GM12878 (cell line): ENCODE results near the gene ADGRF4. TPM values are rescaled to one million over a fixed set of nuclear protein-coding genes. Genes with fewer than 3 reads are reported as not detected.

Experiments used
- ATAC-seq: fragments of 200-7000 bp; cut with Tn5 transposase; 3 replicates; pipeline ENCODE4 v1.9.1; 2020; ENCODE audit warnings: mild to moderate bottlenecking, moderate library complexity
- BruUV-seq: library from RNA; stranded (reverse); fragments of 400-500 nt; replicated peaks from 2 replicates; lab custom pipeline; 2021; lab: Mats Ljungman, UMichigan
- CTCF ChIA-PET: fragments of 300-600 bp; sonication (Branson Sonifier 250); formaldehyde crosslinking; extraction: SDS; loops from one replicate; lab custom pipeline; 2021; ENCODE audit warnings: inconsistent platforms; lab: Yijun Ruan, JAX
- POLR2A ChIA-PET: fragments of 350-600 bp; formaldehyde crosslinking; extraction: SDS; loops from one replicate; lab custom pipeline; 2021; ENCODE audit warnings: inconsistent platforms; lab: Charles Lee
- RAD21 ChIA-PET: fragments of 300-600 bp; sonication (Branson Sonifier 250); formaldehyde crosslinking; loops from one replicate; lab custom pipeline; 2023; ENCODE audit warnings: antibody characterized with exemption; ENCODE audit not compliant: unreplicated experiment; lab: Charles Lee
- SMC1A ChIA-PET: fragments of 300-600 bp; sonication (Branson Sonifier 250); formaldehyde crosslinking; loops from one replicate; lab custom pipeline; 2023; ENCODE audit not compliant: unreplicated experiment, uncharacterized antibody; lab: Charles Lee
- DNase-seq: peaks from one replicate; pipeline ENCODE4 v3.0.0-alpha.2; 2011; ENCODE audit warnings: low read depth, low spot score
- FAIRE-seq: peaks from 3 replicates; lab custom pipeline; 2011; peaks lifted over from hg19 to GRCh38; lab: Jason Lieb, UNC
- H2AFZ ChIP-seq: 2 replicates; pipeline ENCODE4 v1.6.0; 2011; ENCODE audit warnings: low read depth, low read length, control low read depth; ENCODE audit not compliant: control insufficient read depth
- H3K27ac ChIP-seq: 2 replicates; pipeline ENCODE4 v1.5.1; 2011; ENCODE audit warnings: control low read depth; ENCODE audit not compliant: control insufficient read depth, insufficient read depth
- H3K27me3 ChIP-seq, 2 experiments: replicated peaks in 1 of 2; 2 replicates each; pipeline versions ENCODE4 v1.6.0 to v1.6.1; 2011; ENCODE audit warnings: low read length in 1 of 2; ENCODE audit not compliant: control insufficient read depth in 2 of 2, insufficient read depth in 2 of 2
- H3K36me3 ChIP-seq, 2 experiments: 2 replicates each; pipeline ENCODE4 v1.5.1; 2011; ENCODE audit warnings: low read length in 1 of 2; ENCODE audit not compliant: control insufficient read depth in 2 of 2, insufficient read depth in 2 of 2
- H3K4me1 ChIP-seq: 2 replicates; pipeline ENCODE4 v1.6.1; 2011; ENCODE audit warnings: mild to moderate bottlenecking, low read length, moderate library complexity, mixed read lengths; ENCODE audit not compliant: control insufficient read depth, insufficient read depth
- H3K4me2 ChIP-seq: 2 replicates; pipeline ENCODE4 v1.6.0; 2011; ENCODE audit warnings: control low read depth; ENCODE audit not compliant: control insufficient read depth, insufficient read depth
- H3K4me3 ChIP-seq: fragments of 200-600 bp; sonication (generic); 2 replicates; pipeline ENCODE4 v1.5.1; 2016
- H3K79me2 ChIP-seq: 2 replicates; pipeline ENCODE4 v1.6.0; 2011; ENCODE audit warnings: low read length; ENCODE audit not compliant: control insufficient read depth, insufficient read depth
- H3K9ac ChIP-seq: 2 replicates; pipeline ENCODE4 v1.8.0; 2011; ENCODE audit warnings: low read length, control low read depth, mixed read lengths; ENCODE audit not compliant: control insufficient read depth, insufficient read depth
- H3K9me3 ChIP-seq: replicated peaks from 3 replicates; pipeline ENCODE4 v1.5.1; 2011; ENCODE audit warnings: mild to moderate bottlenecking, low read length; ENCODE audit not compliant: control insufficient read depth, insufficient read depth
- H4K20me1 ChIP-seq: 2 replicates; pipeline ENCODE4 v1.6.0; 2011; ENCODE audit not compliant: control insufficient read depth, insufficient read depth
- CEBPZ ChIP-seq: fragments of 150-350 bp; IDR thresholded peaks from 2 replicates; pipeline ENCODE4 v1.6.1; 2016; ENCODE audit warnings: low read depth, low read length
- IRF4 ChIP-seq: IDR thresholded peaks from 2 replicates; pipeline ENCODE4 v1.6.1; 2011; ENCODE audit warnings: low read depth, low read length
- NFIC ChIP-seq: IDR thresholded peaks from 2 replicates; pipeline ENCODE4 v1.6.1; 2012; ENCODE audit warnings: low read depth, mild to moderate bottlenecking, inconsistent platforms, low read length, moderate library complexity
- NR2C1 ChIP-seq: fragments of 450-650 bp; IDR thresholded peaks from 2 replicates; pipeline ENCODE4 v1.6.1; 2017; ENCODE audit warnings: antibody characterized with exemption, mild to moderate bottlenecking, moderate library complexity
- PRDM15 ChIP-seq: fragments of 450-650 bp; formaldehyde crosslinking; IDR thresholded peaks from 2 replicates; pipeline ENCODE4 v1.4.0; 2020; ENCODE audit warnings: mild to moderate bottlenecking, moderate library complexity
- RUNX3 ChIP-seq: IDR thresholded peaks from 2 replicates; pipeline ENCODE4 v1.6.1; 2012; ENCODE audit warnings: low read length, inconsistent platforms
- WGBS: methylation state at CpG from one replicate; pipeline ENCODE4 v1.1.6; 2016; ENCODE audit warnings: low lambda C conversion rate; ENCODE audit not compliant: insufficient replicate concordance, insufficient coverage; ENCODE audit errors: missing lambda C conversion rate; 5-methylcytosine and 5-hydroxymethylcytosine counted together
- in situ Hi-C: fragments of 300-500 bp; cut with MboI; formaldehyde crosslinking; loops from 9 replicates; pipeline ENCODE4 v1.14.3; 2018; ENCODE audit warnings: mixed read lengths
- intact Hi-C: fragments of 100-400 bp; cut with micrococcal nuclease; formaldehyde crosslinking; loops from one replicate; pipeline ENCODE4 v1.14.2; 2022; ENCODE audit not compliant: unreplicated experiment
- polyA plus RNA-seq, 11 experiments: library from polyadenylated mRNA; depleted of rRNA in 4 of 11; unstranded in 6 of 11; stranded (reverse) in 5 of 11; fragments of >200 nt; fragmentation: Nextera tagmentation in 4 of 11; fragmentation: Illumina TruSeq in 1 of 11; extraction: Ambion mirVana in 4 of 11; extraction: Trizol in 1 of 11; gene quantifications; 1 replicate in 1 of 11; 2 replicates in 10 of 11; pipeline versions ENCODE4 v1.2.1 to v1.2.3, GENCODE V29; 2011 to 2016; ENCODE audit warnings: inconsistent platforms in 2 of 11, missing spikeins in 2 of 11, low read depth in 1 of 11
- total RNA-seq, 4 experiments: library from RNA; depleted of rRNA in 3 of 4; stranded (reverse); fragments of >200 nt in 3 of 4; fragmentation: Illumina TruSeq in 1 of 4; extraction: Trizol in 1 of 4; gene quantifications; 2 replicates each; pipeline versions ENCODE4 v1.2.1 to v1.2.3, GENCODE V29; 2013 to 2021

The ADGRF4 gene
- total and polyA plus RNA-seq, 10 of the 15 experiments (the other 5 are each of a cell fraction or from before 2014, with no cell fraction given) = 0.04 to 0.12 (median 0.06) TPM; not detected in 5

GRCh38 chr6:47713200-47713599 is 14.8 kb downstream of the ADGRF4 start:
- H3K4me1 ChIP-seq = no peaks in the 10 kb centered on the region
- SMC1A ChIA-PET = interaction anchor here (1.3 kb wide), 1 partner anchor 9 kb away, joined by 3 read pairs; no protein-coding TSS in a partner anchor
- in situ Hi-C loops (no loop called here), intact Hi-C loops (no loop called here)
- no peak for DNase-seq
- no peaks in the 10 kb centered on the region for H3K27me3 ChIP-seq
- H3K9ac ChIP-seq = no peak overlapping the region
- POLR2A ChIA-PET = no interaction called here
- 39% methylated on average over 2 of the region's 2 CpGs for WGBS
- H3K27ac ChIP-seq = no peak overlapping the region
- BruUV-seq = no TSS peak
- H2AFZ ChIP-seq = no peak overlapping the region
- CTCF ChIA-PET = interaction anchor here (1.8 kb wide), 1 partner anchor 14 kb away, joined by 4 read pairs; no protein-coding TSS in a partner anchor
- no peak for FAIRE-seq
- H3K9me3 ChIP-seq = peaks cover 5% of the 10 kb centered on the region; the same call in 2 of the 3 replicates
- no peak overlapping the region for H3K4me3 ChIP-seq
- RAD21 ChIA-PET = no interaction called here
- no peak overlapping the region for H3K4me2 ChIP-seq
- H3K36me3 ChIP-seq = no peaks in the 10 kb centered on the region
- no peak for ATAC-seq
- H3K79me2 ChIP-seq = no peaks in the 10 kb centered on the region
- H4K20me1 ChIP-seq = no peaks in the 10 kb centered on the region
- TF ChIP-seq PRDM15 (CRISPR knock-in tag) (no peak), IRF4 (no peak)

- POLR2A ChIA-PET = no interaction called here
- SMC1A ChIA-PET = interaction anchor here (1.0 to 1.2 kb wide), 3 partner anchors 11 to 20 kb away, joined by 3 read pairs; no protein-coding TSS in a partner anchor
- no peak for DNase-seq
- no peaks in the 10 kb centered on the region for H3K79me2 ChIP-seq
- ATAC-seq = no peak
- H2AFZ ChIP-seq = no peak overlapping the region
- in situ Hi-C loops (no loop called here), intact Hi-C loops (no loop called here)
- no peaks in the 10 kb centered on the region for H3K36me3 ChIP-seq
- FAIRE-seq = no peak
- H4K20me1 ChIP-seq = no peaks in the 10 kb centered on the region
- RAD21 ChIA-PET = no interaction called here
- TF ChIP-seq NR2C1 (no peak), NFIC (no peak), RUNX3 (peak; percentile 27; the same call in 1 of the 2 replicates), CEBPZ (no peak)
- no peaks in the 10 kb centered on the region for H3K27me3 ChIP-seq
- H3K4me1 ChIP-seq = no peaks in the 10 kb centered on the region
- BruUV-seq = no TSS peak
- H3K9me3 ChIP-seq = peaks cover 8% of the 10 kb centered on the region; the same call in 2 of the 3 replicates
- H3K4me3 ChIP-seq = no peak overlapping the region
- WGBS = 75% methylated on average over 4 of the region's 4 CpGs
- H3K4me2 ChIP-seq = no peak overlapping the region
- H3K27ac ChIP-seq = no peak overlapping the region
- H3K9ac ChIP-seq = no peak overlapping the region
- CTCF ChIA-PET = interaction anchor here (1.4 kb wide), 1 partner anchor 19 kb away, joined by 4 read pairs; no protein-coding TSS in a partner anchor
Measured at GRCh38 chr6:47714802-47715201, 16.4 kb downstream of the ADGRF4 start.
